Neural cell (in vitro differentiated cells): ENCODE measurements around the gene FAF2. TPM values are rescaled to one million over a fixed set of nuclear protein-coding genes. Genes with fewer than 3 reads are reported as not detected.

ENCODE experiments used
- H2AFZ ChIP-seq: fragments of 200-600, 300-800 bp; sonication (generic), shearing (Covaris generic); 2 replicates; pipeline ENCODE4 v1.6.0; 2014; ENCODE audit warnings: low read depth, mild to moderate bottlenecking, antibody characterized with exemption, low read length, moderate library complexity
- H3F3A ChIP-seq: fragments of 200-600 bp; shearing (Covaris generic); 2 replicates; pipeline ENCODE4 v1.6.1; 2016; ENCODE audit warnings: mild to moderate bottlenecking, moderate library complexity, mixed read lengths, antibody characterized with exemption, low read length; ENCODE audit not compliant: insufficient read depth, poor library complexity, severe bottlenecking
- H3K27ac ChIP-seq: fragments of 200-600, 300-800 bp; sonication (generic), shearing (Covaris generic); 2 replicates; pipeline ENCODE4 v1.5.1; 2014; ENCODE audit warnings: mild to moderate bottlenecking, low read length, moderate library complexity
- H3K27me3 ChIP-seq: fragments of 300-800, 200-600 bp; sonication (generic), shearing (Covaris generic); 2 replicates; pipeline ENCODE4 v1.6.0; 2014; ENCODE audit warnings: mild to moderate bottlenecking, low read depth, low read length, moderate library complexity; ENCODE audit not compliant: insufficient read depth
- H3K36me3 ChIP-seq: fragments of 300-800, 200-600 bp; sonication (generic), shearing (Covaris generic); 2 replicates; pipeline ENCODE4 v1.5.1; 2014; ENCODE audit warnings: mild to moderate bottlenecking, antibody characterized with exemption, low read length, moderate library complexity; ENCODE audit not compliant: insufficient read depth
- H3K4me2 ChIP-seq: fragments of 300-800, 200-600 bp; sonication (generic), shearing (Covaris generic); 2 replicates; pipeline ENCODE4 v1.6.0; 2014; ENCODE audit warnings: mild to moderate bottlenecking, low read length
- H3K4me3 ChIP-seq: fragments of 300-800, 200-600 bp; sonication (generic), shearing (Covaris generic); 2 replicates; pipeline ENCODE4 v1.5.1; 2014; ENCODE audit warnings: mild to moderate bottlenecking, low read length, moderate library complexity
- H3K79me2 ChIP-seq: fragments of 200-600 bp; shearing (Covaris generic); replicated peaks from 2 replicates; pipeline ENCODE4 v1.6.0; 2014; ENCODE audit warnings: mild to moderate bottlenecking, low read length, moderate library complexity; ENCODE audit not compliant: insufficient read depth
- H3K9ac ChIP-seq: fragments of 300-800, 200-600 bp; sonication (generic), shearing (Covaris generic); 2 replicates; pipeline ENCODE4 v1.6.1; 2016; ENCODE audit warnings: mild to moderate bottlenecking, low read length, mixed read lengths
- H3K9me2 ChIP-seq: fragments of 200-600 bp; shearing (Covaris generic); 2 replicates; pipeline ENCODE4 v1.6.1; 2016; ENCODE audit warnings: mild to moderate bottlenecking, low read length, mixed read lengths; ENCODE audit not compliant: insufficient read depth
- H3K9me3 ChIP-seq: fragments of 200-600, 300-800 bp; sonication (generic), shearing (Covaris generic); 2 replicates; pipeline ENCODE4 v1.6.1; 2016; ENCODE audit warnings: mild to moderate bottlenecking, mixed run types, low read length, moderate library complexity, mixed read lengths
- H4K20me1 ChIP-seq: fragments of 200-600 bp; shearing (Covaris generic); 2 replicates; pipeline ENCODE4 v1.6.1; 2016; ENCODE audit warnings: mild to moderate bottlenecking, mixed run types; ENCODE audit not compliant: insufficient read depth
- CTCF ChIP-seq: fragments of 450-650 bp; IDR thresholded peaks from 2 replicates; pipeline ENCODE4 v1.5.1; 2014; ENCODE audit warnings: antibody characterized with exemption, mild to moderate bottlenecking, moderate library complexity; ENCODE audit not compliant: poor library complexity, severe bottlenecking
- EP300 ChIP-seq: fragments of 450-650 bp; conservative IDR thresholded peaks from 2 replicates; pipeline ENCODE4 v1.6.1; 2014; ENCODE audit warnings: antibody characterized with exemption, mild to moderate bottlenecking, moderate library complexity; ENCODE audit not compliant: poor library complexity, severe bottlenecking
- MXI1 ChIP-seq: fragments of 450-650 bp; conservative IDR thresholded peaks from 2 replicates; pipeline ENCODE4 v1.6.1; 2014; ENCODE audit warnings: antibody characterized with exemption, mild to moderate bottlenecking; ENCODE audit not compliant: poor library complexity, severe bottlenecking
- POLR2AphosphoS5 ChIP-seq: IDR thresholded peaks from 2 replicates; pipeline ENCODE4 v1.6.1; 2012
- RAD21 ChIP-seq: fragments of 450-650 bp; conservative IDR thresholded peaks from 2 replicates; pipeline ENCODE4 v1.6.1; 2014; ENCODE audit warnings: antibody characterized with exemption, mild to moderate bottlenecking, moderate library complexity
- TAF1 ChIP-seq: IDR thresholded peaks from 2 replicates; pipeline ENCODE4 v1.6.1; 2012; ENCODE audit warnings: low read depth
- polyA plus RNA-seq: library from polyadenylated mRNA; depleted of rRNA; stranded (reverse); fragments of >200 nt; gene quantifications from 2 replicates; pipeline ENCODE4 v1.2.3, GENCODE V29; 2014
- TF ChIP-seq, protein P1 (sequence below): IDR thresholded peaks from 2 replicates; pipeline ENCODE4 v1.6.1; 2012; ENCODE audit warnings: borderline replicate concordance

Gene FAF2
- polyA plus RNA-seq, 1 donor from 2014 or later: 30.8 TPM

GRCh38 chr5:176538230-176538988 is 90.2 kb downstream of the FAF2 start:
- peak overlapping the region; percentile 7 for H2AFZ ChIP-seq
- H3K9me2 ChIP-seq: no peaks in the 10 kb centered on the region
- peak overlapping the region; percentile 47 for H3K9ac ChIP-seq

DNA sequence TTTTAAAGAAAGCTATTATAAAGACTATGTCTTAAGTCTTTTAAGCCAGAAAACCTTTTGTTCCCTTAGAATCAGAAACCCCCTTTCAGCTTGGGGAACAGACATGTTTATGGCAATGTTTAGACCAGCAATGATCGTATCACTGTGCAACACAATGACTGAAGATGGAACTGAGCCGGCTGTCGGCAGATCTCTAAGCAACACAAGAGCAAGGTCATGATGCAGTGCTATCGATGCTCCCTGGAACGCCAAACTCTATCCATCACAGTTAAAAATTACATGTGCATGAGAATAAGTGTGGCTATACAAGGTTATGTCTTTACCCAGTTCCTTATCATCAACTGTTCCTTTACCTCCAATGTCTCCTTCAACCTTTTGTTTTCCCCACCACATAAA is 90.8 kb downstream of the FAF2 start:
- no peak overlapping the region for H3K4me3 ChIP-seq
- H2AFZ ChIP-seq: no peak overlapping the region
- no peaks in the 10 kb centered on the region for H3F3A ChIP-seq
- H3K4me2 ChIP-seq: no peak overlapping the region
- peak overlapping the region; percentile 99 for H3K27ac ChIP-seq
- no peaks in the 10 kb centered on the region for H3K27me3 ChIP-seq
- peaks cover 6% of the 10 kb centered on the region for H4K20me1 ChIP-seq
- H3K9me3 ChIP-seq: no peaks in the 10 kb centered on the region
- no peaks in the 10 kb centered on the region for H3K36me3 ChIP-seq
- TF ChIP-seq MXI1 (no peak), POLR2AphosphoS5 (no peak), TAF1 (no peak)
- H3K9me2 ChIP-seq: no peaks in the 10 kb centered on the region
- H3K79me2 ChIP-seq: peaks cover 30% of the 10 kb centered on the region
- H3K9ac ChIP-seq: no peak overlapping the region

More at GRCh38 chr5:176538230-176538988, 90.2 kb downstream of the FAF2 start:
- no peaks in the 10 kb centered on the region for H3K9me3 ChIP-seq
- H3K27me3 ChIP-seq: no peaks in the 10 kb centered on the region
- peak overlapping the region; percentile 99 for H3K27ac ChIP-seq
- H3K79me2 ChIP-seq: peaks cover 36% of the 10 kb centered on the region
- H3F3A ChIP-seq: no peaks in the 10 kb centered on the region
- H4K20me1 ChIP-seq: peaks cover 10% of the 10 kb centered on the region
- H3K36me3 ChIP-seq: no peaks in the 10 kb centered on the region
- TF ChIP-seq, protein P1, sequence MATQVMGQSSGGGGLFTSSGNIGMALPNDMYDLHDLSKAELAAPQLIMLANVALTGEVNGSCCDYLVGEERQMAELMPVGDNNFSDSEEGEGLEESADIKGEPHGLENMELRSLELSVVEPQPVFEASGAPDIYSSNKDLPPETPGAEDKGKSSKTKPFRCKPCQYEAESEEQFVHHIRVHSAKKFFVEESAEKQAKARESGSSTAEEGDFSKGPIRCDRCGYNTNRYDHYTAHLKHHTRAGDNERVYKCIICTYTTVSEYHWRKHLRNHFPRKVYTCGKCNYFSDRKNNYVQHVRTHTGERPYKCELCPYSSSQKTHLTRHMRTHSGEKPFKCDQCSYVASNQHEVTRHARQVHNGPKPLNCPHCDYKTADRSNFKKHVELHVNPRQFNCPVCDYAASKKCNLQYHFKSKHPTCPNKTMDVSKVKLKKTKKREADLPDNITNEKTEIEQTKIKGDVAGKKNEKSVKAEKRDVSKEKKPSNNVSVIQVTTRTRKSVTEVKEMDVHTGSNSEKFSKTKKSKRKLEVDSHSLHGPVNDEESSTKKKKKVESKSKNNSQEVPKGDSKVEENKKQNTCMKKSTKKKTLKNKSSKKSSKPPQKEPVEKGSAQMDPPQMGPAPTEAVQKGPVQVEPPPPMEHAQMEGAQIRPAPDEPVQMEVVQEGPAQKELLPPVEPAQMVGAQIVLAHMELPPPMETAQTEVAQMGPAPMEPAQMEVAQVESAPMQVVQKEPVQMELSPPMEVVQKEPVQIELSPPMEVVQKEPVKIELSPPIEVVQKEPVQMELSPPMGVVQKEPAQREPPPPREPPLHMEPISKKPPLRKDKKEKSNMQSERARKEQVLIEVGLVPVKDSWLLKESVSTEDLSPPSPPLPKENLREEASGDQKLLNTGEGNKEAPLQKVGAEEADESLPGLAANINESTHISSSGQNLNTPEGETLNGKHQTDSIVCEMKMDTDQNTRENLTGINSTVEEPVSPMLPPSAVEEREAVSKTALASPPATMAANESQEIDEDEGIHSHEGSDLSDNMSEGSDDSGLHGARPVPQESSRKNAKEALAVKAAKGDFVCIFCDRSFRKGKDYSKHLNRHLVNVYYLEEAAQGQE: no peak
- no peak for TF ChIP-seq MXI1
- no peak for TF ChIP-seq EP300
- TF ChIP-seq CTCF: no peak
- peak overlapping the region; percentile 38 for H3K4me2 ChIP-seq
- H3K4me3 ChIP-seq: peak overlapping the region; percentile 99

- Histone ChIP-seq H3K27ac (no peak overlapping the region), H3K4me2 (no peak overlapping the region)
- no peak for TF ChIP-seq EP300
- TF ChIP-seq RAD21: no peak
- TF ChIP-seq CTCF: no peak
- TF ChIP-seq, protein P1: no peak
- no peak for TF ChIP-seq TAF1
Observed at GRCh38 chr5:176540476-176540899, 92.3 kb downstream of the FAF2 start.

More at GRCh38 chr5:176540476-176540899, 92.3 kb downstream of the FAF2 start:
- Histone ChIP-seq H4K20me1 (no peaks in the 10 kb centered on the region), H3K36me3 (no peaks in the 10 kb centered on the region), H3K9me3 (no peaks in the 10 kb centered on the region), H3K4me3 (no peak overlapping the region), H3F3A (no peaks in the 10 kb centered on the region), H2AFZ (no peak overlapping the region), H3K9me2 (no peaks in the 10 kb centered on the region), H3K79me2 (peaks cover 15% of the 10 kb centered on the region), H3K27me3 (no peaks in the 10 kb centered on the region), H3K9ac (no peak overlapping the region)
